Endothelial cell of umbilical vein (primary cell): Measurements from ENCODE around the gene AKAP12. TPM values are rescaled to one million over a fixed set of nuclear protein-coding genes. Genes with fewer than 3 reads are reported as not detected.

ENCODE experiments used
- BruUV-seq: library from RNA; stranded (reverse); fragments of 400-500 nt; replicated peaks from 2 replicates; lab custom pipeline; 2021; lab: Mats Ljungman, UMichigan
- CTCF ChIA-PET: fragments of 300-600, 350-600 bp; sonication (Branson Sonifier 250); formaldehyde crosslinking; loops from one replicate; lab custom pipeline; 2021; ENCODE audit warnings: antibody characterized with exemption, inconsistent platforms; lab: Charles Lee
- POLR2A ChIA-PET: fragments of 300-600, 350-600 bp; sonication (Branson Sonifier 250); formaldehyde crosslinking; loops from one replicate; lab custom pipeline; 2021; ENCODE audit warnings: antibody characterized with exemption, inconsistent platforms; lab: Charles Lee
- DNase-seq: peaks from one replicate; pipeline ENCODE4 v3.0.0-alpha.2; 2011; ENCODE audit warnings: low read depth, low spot score
- FAIRE-seq: peaks from 2 replicates; lab custom pipeline; 2011; peaks lifted over from hg19 to GRCh38; lab: Jason Lieb, UNC
- H2AFZ ChIP-seq: 2 replicates; pipeline ENCODE4 v1.6.0; 2012; ENCODE audit warnings: low read depth, low read length, control low read depth, inconsistent platforms
- H3K27ac ChIP-seq: 2 replicates; pipeline ENCODE4 v1.5.1; 2011; ENCODE audit warnings: low read depth, mild to moderate bottlenecking, control low read depth, low read length, moderate library complexity; ENCODE audit not compliant: insufficient read depth
- H3K27me3 ChIP-seq, 2 experiments: 2 replicates each; pipeline versions ENCODE4 v1.6.0 to v1.6.1; 2011; ENCODE audit warnings: low read length in 2 of 2, mixed read lengths in 1 of 2; ENCODE audit not compliant: control insufficient read depth in 2 of 2, insufficient read depth in 2 of 2
- H3K36me3 ChIP-seq, 2 experiments: 2 replicates in 1 of 2; 3 replicates in 1 of 2; pipeline ENCODE4 v1.5.1; 2011; ENCODE audit warnings: low read length in 2 of 2, mild to moderate bottlenecking in 1 of 2, moderate library complexity in 1 of 2; ENCODE audit not compliant: control insufficient read depth in 2 of 2, insufficient read depth in 2 of 2; ENCODE audit errors: extremely low read depth in 1 of 2
- H3K4me1 ChIP-seq: 3 replicates; pipeline ENCODE4 v1.5.1; 2011; ENCODE audit warnings: mild to moderate bottlenecking, low read length; ENCODE audit not compliant: control insufficient read depth, insufficient read depth; ENCODE audit errors: extremely low read depth
- H3K4me2 ChIP-seq: 2 replicates; pipeline ENCODE4 v1.6.1; 2011; ENCODE audit warnings: low read length, control low read depth, mixed read lengths; ENCODE audit not compliant: insufficient read depth
- H3K4me3 ChIP-seq, 3 experiments: fragments of 200-600 bp in 1 of 3; sonication (generic), shearing (Covaris generic) in 1 of 3; replicated peaks in 1 of 3; 2 replicates each; pipeline ENCODE4 v1.5.1; 2011 to 2016; ENCODE audit warnings: control low read depth in 3 of 3, low read length in 3 of 3, mild to moderate bottlenecking in 2 of 3, inconsistent platforms in 1 of 3, low read depth in 1 of 3, moderate library complexity in 1 of 3; ENCODE audit not compliant: insufficient read depth in 1 of 3
- H3K79me2 ChIP-seq: 2 replicates; pipeline ENCODE4 v1.6.0; 2012; ENCODE audit warnings: low read length, inconsistent platforms; ENCODE audit not compliant: control insufficient read depth, insufficient read depth
- H3K9ac ChIP-seq: replicated peaks from 2 replicates; pipeline ENCODE3; 2011; ENCODE audit warnings: low read length, control low read depth; ENCODE audit not compliant: insufficient read depth; ENCODE audit errors: extremely low read depth
- H3K9me1 ChIP-seq: replicated peaks from 3 replicates; pipeline ENCODE4 v1.6.0; 2011; ENCODE audit warnings: mild to moderate bottlenecking, low read length; ENCODE audit not compliant: control insufficient read depth, insufficient read depth; ENCODE audit errors: extremely low read depth
- H3K9me3 ChIP-seq: replicated peaks from 2 replicates; pipeline ENCODE4 v1.5.1; 2012; ENCODE audit warnings: low read length, inconsistent platforms; ENCODE audit not compliant: control insufficient read depth, insufficient read depth
- H4K20me1 ChIP-seq: replicated peaks from 2 replicates; pipeline ENCODE3; 2011; ENCODE audit warnings: mild to moderate bottlenecking, low read length; ENCODE audit not compliant: control insufficient read depth, insufficient read depth; ENCODE audit errors: extremely low read depth
- EZH2 ChIP-seq: IDR thresholded peaks from 2 replicates; pipeline ENCODE4 v1.6.1; 2012; ENCODE audit warnings: borderline replicate concordance, low read depth, mild to moderate bottlenecking, moderate library complexity, low read length, inconsistent platforms; ENCODE audit not compliant: severe bottlenecking
- FOS ChIP-seq: IDR thresholded peaks from 2 replicates; pipeline ENCODE4 v1.6.1; 2011; ENCODE audit warnings: mild to moderate bottlenecking, low read length, moderate library complexity, borderline replicate concordance; ENCODE audit not compliant: insufficient read depth
- GATA2 ChIP-seq: IDR thresholded peaks from 2 replicates; pipeline ENCODE4 v1.7.0; 2011; ENCODE audit warnings: low read depth, mild to moderate bottlenecking, moderate library complexity, mixed read lengths, low read length; ENCODE audit not compliant: insufficient read length, insufficient read depth
- JUN ChIP-seq: IDR thresholded peaks from 2 replicates; pipeline ENCODE4 v1.6.1; 2011; ENCODE audit warnings: borderline replicate concordance, low read depth; ENCODE audit not compliant: insufficient read length, insufficient read depth
- MAX ChIP-seq: IDR thresholded peaks from 2 replicates; pipeline ENCODE4 v1.6.1; 2011; ENCODE audit not compliant: insufficient read depth, insufficient read length
- MYC ChIP-seq: IDR thresholded peaks from one replicate; pipeline ENCODE4 v1.6.1; 2011; ENCODE audit warnings: mild to moderate bottlenecking, low read depth, low read length
- POLR2A ChIP-seq: IDR thresholded peaks from 2 replicates; pipeline ENCODE4 v1.6.1; 2012; ENCODE audit warnings: low read depth, mild to moderate bottlenecking, control low read depth, low read length
- POLR2AphosphoS5 ChIP-seq: IDR thresholded peaks from 2 replicates; pipeline ENCODE4 v1.6.1; 2012; ENCODE audit warnings: low read depth, mild to moderate bottlenecking, control low read depth, low read length, moderate library complexity; ENCODE audit not compliant: insufficient read depth
- dilution Hi-C: fragments of 300-500 bp; cut with MboI; formaldehyde crosslinking; loops from one replicate; pipeline ENCODE4 v1.15.0; 2019; ENCODE audit warnings: low sequenced_read_pairs; ENCODE audit not compliant: extremely low pct_ligation_motif_present
- intact Hi-C: fragments of 100-400 bp; cut with micrococcal nuclease; formaldehyde crosslinking; loops from one replicate; pipeline ENCODE4 v1.10.0; 2022
- polyA plus RNA-seq, 4 experiments: library from polyadenylated mRNA; depleted of rRNA in 3 of 4; stranded (reverse) in 3 of 4; unstranded in 1 of 4; fragments of >200 nt; gene quantifications; 2 replicates each; pipeline versions ENCODE4 v1.2.1 to v1.2.3, GENCODE V29; 2011 to 2012; ENCODE audit warnings: missing spikeins in 1 of 4
- total RNA-seq: library from RNA; stranded (reverse); gene quantifications from 2 replicates; pipeline ENCODE4 v1.2.3, GENCODE V29; 2021

The AKAP12 gene
- total and polyA plus RNA-seq, 2 donors (not counting 3 experiments of a cell fraction or from before 2014, with no cell fraction given): 46.9 to 340 TPM

- dilution Hi-C loops (no loop called here), intact Hi-C loops (loop anchor here (5.0 kb wide), 1 partner anchor 64 kb away; no protein-coding TSS in a partner anchor)
- Histone ChIP-seq H4K20me1 (no peaks in the 10 kb centered on the region), H2AFZ (no peak overlapping the region), H3K36me3 (no peaks in the 10 kb centered on the region), H3K79me2 (peaks cover 38% of the 10 kb centered on the region), H3K4me2 (no peak overlapping the region), H3K9ac (no peak overlapping the region), H3K4me3 (no peak overlapping the region), H3K27ac (no peak overlapping the region), H3K4me1 (peaks cover 17% of the 10 kb centered on the region), H3K9me3 (no peaks in the 10 kb centered on the region), H3K27me3 (no peaks in the 10 kb centered on the region), H3K9me1 (no peaks in the 10 kb centered on the region)
- no peak for DNase-seq
- BruUV-seq: no TSS peak
- TF ChIP-seq JUN (no peak), GATA2 (no peak), MYC (no peak), POLR2AphosphoS5 (no peak), MAX (no peak)
- no peak for FAIRE-seq
- CTCF ChIA-PET: interaction anchor here (1.1 to 9.2 kb wide), 2 partner anchors 14 to 306 kb away, joined by 3 to 284 read pairs; no protein-coding TSS in a partner anchor
- POLR2A ChIA-PET: no interaction called here
These were observed 81.7 kb downstream of the AKAP12 start for GRCh38 chr6:151321438-151321837.

- dilution Hi-C loops (no loop called here), intact Hi-C loops (loop anchor here (5.0 kb wide), 1 partner anchor 65 kb away; no protein-coding TSS in a partner anchor)
- TF ChIP-seq GATA2 (no peak), POLR2A (no peak), EZH2 (no peak), JUN (no peak), FOS (no peak)
- no peak overlapping the region for H2AFZ ChIP-seq
- no peak overlapping the region for H3K4me2 ChIP-seq
- peaks cover 49% of the 10 kb centered on the region for H3K79me2 ChIP-seq
- CTCF ChIA-PET: interaction anchor here (1.1 to 9.2 kb wide), 2 partner anchors 307 to 431 kb away, joined by 3 to 284 read pairs; no protein-coding TSS in a partner anchor
- H3K9me1 ChIP-seq: no peaks in the 10 kb centered on the region
- no peaks in the 10 kb centered on the region for H3K9me3 ChIP-seq
- H3K4me3 ChIP-seq: no peak overlapping the region
- POLR2A ChIA-PET: interaction anchor here (0.5 kb wide), 1 partner anchor 383 kb away, joined by 5 read pairs; no protein-coding TSS in a partner anchor
- no peak overlapping the region for H3K27ac ChIP-seq
- H3K36me3 ChIP-seq: no peaks in the 10 kb centered on the region
- FAIRE-seq (no peak), DNase-seq (no peak)
- no peak overlapping the region for H3K9ac ChIP-seq
- H3K4me1 ChIP-seq: peaks cover 24% of the 10 kb centered on the region
- no peaks in the 10 kb centered on the region for H3K27me3 ChIP-seq
- no TSS peak for BruUV-seq
- H4K20me1 ChIP-seq: no peaks in the 10 kb centered on the region
These were observed 82.8 kb downstream of the AKAP12 start for GRCh38 chr6:151322570-151322969.
